ENCODE measurements around the gene ALS2CL.

The ALS2CL gene

GRCh38 chr3:46701181-46701939, 7.9 kb upstream of the ALS2CL start, which contains the start of gene TMIE:
Gene TMIE, plus strand, starts transcription at chr3:46701392. Its CDS starts 96 bp downstream, at chr3:46701488.
- DNase-seq, result no peak

GRCh38 chr3:46700772-46701171, 7.3 kb upstream of the ALS2CL start:
- no peak for DNase-seq

- DNase-seq, result no peak
These were observed 6.4 kb upstream of the ALS2CL start for GRCh38 chr3:46699676-46700523.

GRCh38 chr3:46695962-46696894, 2.7 kb upstream of the ALS2CL start:
- DNase-seq, result no peak

GRCh38 chr3:46695177-46695961, 1.9 kb upstream of the ALS2CL start:
- DNase-seq, result peak; percentile 50

GRCh38 chr3:46694520-46694919, 1.0 kb upstream of the ALS2CL start:
- DNase-seq, result no peak

- DNase-seq, result peak; percentile 54
These were observed 380 bp upstream of the ALS2CL start for GRCh38 chr3:46693892-46694226.

- DNase-seq, result no peak
These were observed 901 bp downstream of the ALS2CL start for GRCh38 chr3:46692566-46692990.

- DNase-seq, result no peak
These were observed 2.7 kb downstream of the ALS2CL start for GRCh38 chr3:46690798-46691197.

GRCh38 chr3:46685446-46685845, 8.0 kb downstream of the ALS2CL start:
- DNase-seq, result no peak

- no peak for DNase-seq
These were observed 8.6 kb downstream of the ALS2CL start for GRCh38 chr3:46684891-46685290.

- no peak for DNase-seq
These were observed 10.5 kb downstream of the ALS2CL start for GRCh38 chr3:46682974-46683373.

GRCh38 chr3:46681856-46682540, 11.5 kb downstream of the ALS2CL start:
- DNase-seq, result no peak

GRCh38 chr3:46681387-46681786, 12.1 kb downstream of the ALS2CL start:
- DNase-seq, result no peak

- DNase-seq, result no peak
These were observed 13.1 kb downstream of the ALS2CL start for GRCh38 chr3:46680298-46680826.

GRCh38 chr3:46679681-46680080, 13.8 kb downstream of the ALS2CL start:
- no peak for DNase-seq

GRCh38 chr3:46678280-46678679, 15.2 kb downstream of the ALS2CL start:
- no peak for DNase-seq

- no peak for DNase-seq
These were observed 16.1 kb downstream of the ALS2CL start for GRCh38 chr3:46677411-46677726.

GRCh38 chr3:46676601-46677410, 16.7 kb downstream of the ALS2CL start:
- DNase-seq, result no peak

GRCh38 chr3:46675843-46676567, 17.5 kb downstream of the ALS2CL start:
- DNase-seq, result no peak
